Left kidney (tissue), 2 donors: Measurements from ENCODE around the gene SYNJ1. TPM values are rescaled to one million over a fixed set of nuclear protein-coding genes. Genes with fewer than 3 reads are reported as not detected.
"Not testable (repeated sequence)": the region's sequence is repeated elsewhere in the genome, so short reads cannot be mapped to it uniquely, and the experiment has no call there.

ENCODE experiments used
- DNase-seq: peaks from one replicate; pipeline ENCODE4 v3.0.0-alpha.2; 2013
- polyA plus RNA-seq: library from polyadenylated mRNA; unstranded; fragments of 120-200 nt; gene quantifications from one replicate; pipeline ENCODE4 v1.2.1, GENCODE V29; 2013; ENCODE audit not compliant: insufficient read length

SYNJ1 gene
- polyA plus RNA-seq, 1 donor, result 19.4 TPM

- DNase-seq, result no peak
Observed at GRCh38 chr21:32733990-32734613, 6.3 kb upstream of the SYNJ1 start.

DNA sequence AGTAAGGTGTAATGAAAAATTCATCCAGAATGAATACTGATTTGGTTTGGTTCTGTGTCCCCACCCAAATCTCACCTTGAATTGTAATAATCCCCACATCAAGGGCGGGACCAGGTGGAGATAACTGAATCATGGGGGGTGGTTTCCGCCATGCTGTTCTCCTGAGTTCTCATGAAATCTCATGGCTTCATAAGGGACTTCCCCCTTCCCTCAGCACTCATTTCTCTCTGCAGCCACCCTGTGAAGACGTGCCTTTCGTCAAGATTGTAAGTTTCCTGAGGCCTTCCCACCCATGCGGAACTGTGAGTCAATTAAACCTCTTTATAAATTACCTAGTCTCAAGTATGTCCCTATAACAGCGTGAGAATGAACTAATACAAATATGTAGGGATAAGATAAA is 5.5 kb upstream of the SYNJ1 start:
- no peak for DNase-seq

GRCh38 chr21:32732544-32732943 is 4.7 kb upstream of the SYNJ1 start:
- no peak for DNase-seq

GRCh38 chr21:32728848-32729247 is 1.0 kb upstream of the SYNJ1 start:
- DNase-seq, result no peak

DNA sequence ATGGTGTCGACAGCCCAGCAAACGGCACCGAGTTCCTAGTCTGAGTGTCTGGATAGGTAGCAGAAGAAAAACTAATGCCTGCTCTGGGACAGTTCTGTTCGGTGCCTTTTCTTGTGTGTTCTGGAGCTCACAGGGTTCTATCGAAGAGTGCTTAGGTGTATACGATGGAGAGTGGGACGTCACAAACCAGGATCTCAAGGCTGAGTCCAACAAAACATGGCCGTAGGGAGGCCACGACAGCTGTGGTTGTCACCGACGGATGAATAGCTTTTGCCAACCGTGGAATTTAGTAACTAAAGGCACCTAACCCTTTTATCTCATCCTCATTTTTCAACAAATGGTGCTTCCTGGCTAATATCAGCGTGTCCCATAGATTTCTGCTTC is 635 bp upstream of the SYNJ1 start:
- no peak for DNase-seq

DNA sequence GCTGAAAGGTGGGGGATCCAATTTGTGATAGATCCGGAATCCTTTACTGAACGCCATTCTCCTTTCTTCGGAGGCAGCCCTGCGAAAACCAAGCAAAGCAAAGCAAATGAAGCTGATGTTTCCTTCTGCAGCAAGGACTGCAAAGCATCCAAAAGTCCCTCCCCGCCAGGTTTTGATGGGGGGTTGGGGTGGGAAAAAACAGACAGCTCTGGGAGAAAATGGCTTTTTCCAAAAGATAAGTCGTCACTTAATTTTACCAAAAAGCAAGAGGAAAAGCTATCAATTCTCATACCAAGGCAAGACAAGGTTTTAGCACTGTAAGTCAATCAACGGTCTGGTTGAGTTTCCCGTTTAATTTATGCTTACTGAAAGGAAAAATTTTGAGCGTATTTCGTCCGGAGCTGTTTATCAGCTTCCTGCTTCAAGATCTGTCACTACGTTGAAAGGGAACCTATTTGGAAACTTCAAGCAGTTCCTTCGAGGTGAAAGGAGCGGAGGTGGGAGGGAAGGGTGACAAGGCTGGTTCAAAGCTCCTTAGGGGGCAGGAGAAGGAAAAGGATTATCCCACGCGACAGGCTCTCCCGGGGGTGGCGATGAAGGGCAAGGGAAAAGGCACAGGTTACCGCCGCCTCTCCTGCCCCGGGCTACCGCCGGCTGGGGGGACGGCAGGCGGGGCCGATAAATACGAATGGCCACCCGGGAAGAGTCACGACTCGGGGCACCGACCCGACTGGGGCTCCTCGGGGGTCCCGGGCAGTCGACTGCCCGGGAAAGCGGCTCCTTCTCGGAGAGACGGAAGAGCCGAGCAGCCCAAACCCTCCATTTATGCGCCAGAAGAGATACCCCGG is 750 bp downstream of the SYNJ1 start:
- DNase-seq, result no peak

- DNase-seq, result no peak
Observed at GRCh38 chr21:32719085-32719484, 8.7 kb downstream of the SYNJ1 start.

- DNase-seq, result no peak
Observed at GRCh38 chr21:32717851-32718316, 9.9 kb downstream of the SYNJ1 start.

GRCh38 chr21:32716486-32716885 is 11.3 kb downstream of the SYNJ1 start:
- no peak for DNase-seq

- DNase-seq, result no peak
Observed at GRCh38 chr21:32713726-32714125, 14.1 kb downstream of the SYNJ1 start.

DNA sequence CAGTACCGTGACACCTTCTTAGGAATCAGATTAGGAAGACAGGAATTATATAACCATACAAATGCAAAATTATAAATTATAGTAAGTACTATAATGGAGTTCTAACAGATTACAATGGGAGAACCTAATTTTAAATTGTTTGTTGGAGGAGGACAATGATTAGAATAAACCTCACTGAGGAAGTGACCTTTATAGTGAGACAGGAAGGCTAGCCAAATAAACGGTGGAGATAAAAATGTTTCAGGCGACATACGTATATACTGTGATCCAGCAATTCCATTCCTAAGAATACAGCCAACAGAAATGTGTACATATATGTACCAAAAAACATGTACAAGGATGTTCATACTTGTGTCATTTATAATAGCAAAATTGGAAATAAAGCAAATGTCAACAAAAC is 15.2 kb downstream of the SYNJ1 start:
- DNase-seq, result no peak

DNA sequence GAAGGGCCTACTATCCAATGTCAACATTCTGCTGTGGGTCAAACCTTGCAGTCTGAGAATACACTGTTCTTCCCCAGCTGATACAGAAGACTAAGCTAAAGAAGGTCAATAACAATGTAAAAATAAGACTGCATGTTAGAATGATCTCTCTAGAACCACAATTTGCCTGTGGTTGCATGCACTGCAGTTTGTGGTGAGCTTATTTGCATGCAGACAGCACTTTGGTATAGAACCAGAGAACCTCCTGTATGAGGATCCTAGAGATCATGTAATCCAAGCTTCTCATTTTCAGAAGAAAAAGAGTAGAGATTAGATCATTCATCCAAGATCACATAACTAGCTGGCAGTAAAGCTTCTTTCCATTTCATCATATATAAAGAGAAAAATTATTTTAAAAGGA is 15.8 kb downstream of the SYNJ1 start:
- no peak for DNase-seq

DNA sequence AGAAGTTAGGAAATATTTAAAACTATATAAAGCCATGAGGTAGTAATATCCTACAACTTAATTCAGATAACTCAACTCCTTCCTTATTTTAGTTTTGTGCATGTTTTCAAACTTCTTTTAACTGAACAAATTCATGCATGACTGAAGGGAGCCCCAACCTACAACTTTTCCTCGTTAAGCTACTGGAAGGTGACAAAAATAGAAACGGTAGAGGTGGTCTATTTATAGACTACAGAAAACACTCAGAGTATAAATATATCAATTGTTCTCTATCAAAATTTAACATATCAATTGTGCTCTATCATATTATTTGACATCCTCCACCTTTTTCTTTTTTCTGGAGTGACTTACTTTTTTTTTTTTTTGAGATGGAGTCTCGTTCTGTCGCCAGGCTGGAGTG is 16.8 kb downstream of the SYNJ1 start:
- DNase-seq, result no peak

DNA sequence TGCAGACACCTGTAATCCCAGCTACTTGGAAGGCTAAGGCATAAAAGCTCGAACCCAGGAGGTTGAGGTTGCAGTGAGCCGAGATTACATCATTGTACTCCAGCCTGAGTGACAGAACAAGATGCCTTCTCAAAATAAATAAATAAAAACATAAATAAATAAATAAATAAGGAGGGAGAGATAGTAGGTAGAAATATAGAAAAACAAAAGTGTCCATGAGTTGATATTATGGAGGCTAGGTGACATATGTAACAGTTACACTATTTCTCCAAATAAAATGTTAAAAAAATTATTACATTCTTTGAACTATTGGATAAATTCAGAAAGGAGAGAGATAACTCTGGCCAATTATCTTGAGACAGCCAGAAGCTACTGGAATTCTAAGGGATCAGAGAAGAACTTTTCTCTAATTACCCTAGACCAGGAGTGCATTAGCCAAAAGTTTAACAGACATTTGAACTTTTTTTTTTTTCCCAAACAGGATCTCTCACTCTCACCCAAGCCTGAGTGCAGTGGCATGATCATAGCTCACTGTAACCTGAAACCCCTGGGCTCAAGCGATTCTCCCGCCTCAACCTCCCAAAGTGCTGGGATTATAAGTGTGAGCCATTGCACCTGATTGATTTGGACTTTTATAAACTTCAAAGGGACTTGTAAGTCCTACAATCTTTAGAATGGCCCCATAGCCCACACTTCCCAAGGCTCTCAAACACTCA is 17.6 kb downstream of the SYNJ1 start:
- DNase-seq, result no peak

DNA sequence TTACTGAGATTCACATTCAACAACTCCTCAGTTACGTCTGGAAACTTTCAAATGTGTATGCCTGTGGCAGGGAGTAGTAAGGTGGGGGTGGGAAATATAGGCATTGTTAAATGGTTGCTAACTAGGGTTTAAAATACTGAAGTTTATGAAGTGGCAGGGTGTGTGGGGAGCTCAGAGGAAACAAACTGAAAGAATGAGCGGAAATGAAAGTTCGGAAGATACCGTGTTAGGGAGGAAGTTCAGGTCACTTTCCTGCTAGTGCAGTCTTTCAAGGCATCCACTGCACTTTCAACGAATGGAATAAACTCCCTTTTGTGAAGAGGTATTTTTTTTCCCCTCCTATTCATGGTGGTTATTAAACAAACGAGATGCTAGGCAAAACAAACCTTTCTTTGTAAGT is 19.7 kb downstream of the SYNJ1 start:
- DNase-seq, result no peak

DNA sequence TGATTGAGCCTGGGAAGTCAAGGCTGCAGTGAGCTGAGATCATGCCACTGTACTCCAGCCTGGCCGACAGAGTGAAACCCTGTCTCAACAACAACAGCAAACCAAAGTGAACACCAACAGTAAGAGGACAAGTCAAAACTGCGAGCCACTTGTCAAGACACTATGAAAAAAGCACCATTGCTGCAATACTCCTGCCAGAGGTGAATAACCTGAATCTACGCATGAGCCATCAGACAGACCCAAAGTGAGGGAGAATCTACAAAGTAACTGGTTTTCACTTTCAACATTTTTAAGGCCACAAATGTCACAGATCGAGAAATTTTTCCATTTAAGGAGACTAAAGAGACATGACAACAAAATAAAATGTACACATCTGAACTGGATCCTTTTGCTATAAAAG is 21.9 kb downstream of the SYNJ1 start:
- DNase-seq, result no peak

GRCh38 chr21:32705139-32705538 is 22.7 kb downstream of the SYNJ1 start:
- DNase-seq, result no peak

- no peak for DNase-seq
Observed at GRCh38 chr21:32702702-32703101, 25.1 kb downstream of the SYNJ1 start.

DNA sequence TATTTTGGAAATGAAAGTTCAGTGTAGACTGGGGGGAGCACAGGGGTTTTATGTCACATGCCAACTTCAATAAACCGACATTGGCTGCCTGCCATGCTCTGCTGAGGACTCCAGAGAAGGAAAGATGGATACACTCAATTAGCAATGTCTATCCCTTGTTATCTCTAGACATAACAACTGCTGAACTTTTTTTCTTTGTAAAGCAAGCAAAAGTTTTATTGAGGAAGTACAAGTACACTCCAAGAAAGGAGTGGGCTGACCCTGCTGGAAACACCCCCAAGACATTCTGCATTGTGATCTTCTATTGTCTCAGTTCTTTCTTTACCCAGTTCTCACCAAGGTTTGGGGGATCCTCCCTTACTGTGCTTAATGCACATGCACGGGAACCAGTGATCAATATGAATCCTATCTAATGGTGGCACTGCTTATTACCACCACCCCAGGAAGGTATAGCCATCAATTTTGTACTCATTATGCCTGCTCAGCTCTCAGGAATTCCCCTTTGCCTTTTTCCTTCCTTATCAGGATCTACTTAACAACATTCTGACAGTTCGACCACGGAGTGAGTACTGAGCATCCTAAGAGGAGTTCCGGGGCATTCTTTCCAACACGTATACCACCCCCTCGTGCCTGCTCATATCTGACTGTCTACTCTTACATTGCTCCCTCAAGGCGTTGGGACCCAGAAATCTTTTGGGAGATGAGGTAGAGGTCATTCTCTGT is 28.7 kb downstream of the SYNJ1 start:
- no peak for DNase-seq

GRCh38 chr21:32698286-32698685 is 29.5 kb downstream of the SYNJ1 start:
- DNase-seq, result no peak

DNA sequence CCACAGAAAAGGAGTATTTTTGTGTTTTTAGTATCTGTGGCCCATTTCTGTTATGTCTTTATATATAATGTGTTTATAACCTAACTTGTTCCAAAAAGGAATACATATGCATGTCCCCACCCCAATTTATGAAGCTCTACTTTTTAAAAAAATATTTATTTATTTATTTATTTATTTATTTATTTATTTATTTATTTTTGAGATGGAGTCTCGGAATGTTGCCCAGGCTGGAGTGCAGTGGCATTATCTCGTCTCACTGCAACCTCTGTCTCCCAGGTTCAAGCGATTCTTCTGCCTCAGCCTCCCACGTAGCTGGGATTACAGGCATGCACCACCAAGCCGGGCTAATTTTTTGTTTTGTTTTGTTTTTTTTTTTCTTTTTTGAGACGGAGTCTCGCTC is 32.3 kb downstream of the SYNJ1 start:
- not testable (repeated sequence) for DNase-seq

- no peak for DNase-seq
Observed at GRCh38 chr21:32693581-32693980, 34.2 kb downstream of the SYNJ1 start.
